HG03103 (cell line): ENCODE results near the gene PID1.

Experiments used
- ATAC-seq: cut with Tn5 transposase; IDR thresholded peaks from one replicate; pipeline ENCODE4 v1.9.1; 2021; ENCODE audit warnings: low read depth; ENCODE audit not compliant: unreplicated experiment

The PID1 gene

GRCh38 chr2:229261599-229261998 is 9.5 kb downstream of the PID1 start:
- no peak for ATAC-seq

- no peak for ATAC-seq
Observed at GRCh38 chr2:229261076-229261475, 10.0 kb downstream of the PID1 start.

- no peak for ATAC-seq
Observed at GRCh38 chr2:229257985-229258384, 13.1 kb downstream of the PID1 start.

GRCh38 chr2:229256376-229256775 is 14.7 kb downstream of the PID1 start:
- ATAC-seq: no peak

- ATAC-seq: no peak
Observed at GRCh38 chr2:229254206-229254605, 16.9 kb downstream of the PID1 start.

GRCh38 chr2:229252996-229253395 is 18.1 kb downstream of the PID1 start:
- no peak for ATAC-seq

GRCh38 chr2:229252280-229252679 is 18.8 kb downstream of the PID1 start:
- no peak for ATAC-seq

- ATAC-seq: no peak
Observed at GRCh38 chr2:229249536-229249935, 21.6 kb downstream of the PID1 start.

- ATAC-seq: no peak
Observed at GRCh38 chr2:229246334-229246733, 24.8 kb downstream of the PID1 start.

GRCh38 chr2:229244975-229245374 is 26.1 kb downstream of the PID1 start:
- no peak for ATAC-seq

- ATAC-seq: no peak
Observed at GRCh38 chr2:229243890-229244560, 27.1 kb downstream of the PID1 start.

- no peak for ATAC-seq
Observed at GRCh38 chr2:229240984-229241491, 30.0 kb downstream of the PID1 start.

- ATAC-seq: no peak
Observed at GRCh38 chr2:229239021-229239420, 32.1 kb downstream of the PID1 start.

GRCh38 chr2:229237270-229237669 is 33.8 kb downstream of the PID1 start:
- ATAC-seq: no peak

GRCh38 chr2:229235131-229235914 is 35.8 kb downstream of the PID1 start:
- no peak for ATAC-seq

GRCh38 chr2:229231885-229232284 is 39.2 kb downstream of the PID1 start:
- ATAC-seq: no peak

GRCh38 chr2:229231328-229231868 is 39.7 kb downstream of the PID1 start:
- ATAC-seq: no peak

- no peak for ATAC-seq
Observed at GRCh38 chr2:229230911-229231310, 40.2 kb downstream of the PID1 start.

GRCh38 chr2:229230256-229230655 is 40.8 kb downstream of the PID1 start:
- no peak for ATAC-seq

- no peak for ATAC-seq
Observed at GRCh38 chr2:229226382-229226781, 44.7 kb downstream of the PID1 start.

- ATAC-seq: no peak
Observed at GRCh38 chr2:229223107-229223506, 48.0 kb downstream of the PID1 start.

- no peak for ATAC-seq
Observed at GRCh38 chr2:229221641-229222040, 49.4 kb downstream of the PID1 start.
